Activated naive CD4-positive, alpha-beta T cell treated with Interleukin-2 at 50 U/mL for 16 hours (primary cell): ENCODE results near the gene KRTAP12-3.

Experiments
- DNase-seq: peaks from one replicate; pipeline ENCODE4 v3.0.0-alpha.2; 2020

The KRTAP12-3 gene

DNA sequence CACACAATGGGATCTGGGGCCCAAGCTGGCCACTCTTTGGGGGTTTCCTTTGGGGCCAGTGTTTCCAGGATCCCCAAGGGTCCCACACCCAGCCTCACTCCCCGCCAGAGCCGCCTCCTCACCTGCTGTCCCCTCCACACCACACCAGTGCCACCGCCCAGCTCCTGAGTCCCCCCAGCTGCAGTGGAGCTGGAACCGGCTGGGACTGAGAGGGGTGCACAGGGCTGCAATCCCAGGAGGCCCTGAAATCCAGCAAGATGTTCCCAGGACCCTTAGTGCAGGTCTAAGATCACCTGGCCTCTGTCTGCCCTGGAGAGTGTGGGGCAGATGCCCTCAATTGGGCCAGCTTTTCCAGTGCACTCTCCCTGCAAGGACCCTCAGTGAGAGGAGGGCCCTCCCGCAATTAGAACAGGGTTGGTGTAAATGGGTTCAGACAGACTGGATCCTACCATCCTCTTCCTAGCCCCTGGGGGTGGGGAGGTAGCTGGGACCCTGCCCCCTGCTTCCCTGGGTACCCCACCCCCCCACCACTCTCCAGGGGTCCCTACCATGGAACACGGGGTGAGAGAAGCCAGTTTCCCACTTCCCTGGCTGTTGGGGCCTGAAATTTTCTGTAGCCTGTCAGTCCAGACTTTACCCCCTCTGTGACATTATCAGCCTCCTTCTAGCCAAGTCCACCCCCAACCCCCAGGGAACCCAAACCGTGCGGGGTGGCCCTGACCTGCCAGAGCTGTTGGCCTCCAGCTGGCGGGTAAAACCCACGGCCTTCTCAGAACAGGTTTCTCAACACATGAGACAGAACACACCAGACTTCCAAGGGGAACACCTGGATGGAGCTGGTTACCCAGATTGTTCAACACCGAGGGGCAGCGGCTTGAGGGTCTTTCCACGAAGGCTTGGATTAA, 46.3 kb downstream of the KRTAP12-3 start:
- DNase-seq: no peak

DNA sequence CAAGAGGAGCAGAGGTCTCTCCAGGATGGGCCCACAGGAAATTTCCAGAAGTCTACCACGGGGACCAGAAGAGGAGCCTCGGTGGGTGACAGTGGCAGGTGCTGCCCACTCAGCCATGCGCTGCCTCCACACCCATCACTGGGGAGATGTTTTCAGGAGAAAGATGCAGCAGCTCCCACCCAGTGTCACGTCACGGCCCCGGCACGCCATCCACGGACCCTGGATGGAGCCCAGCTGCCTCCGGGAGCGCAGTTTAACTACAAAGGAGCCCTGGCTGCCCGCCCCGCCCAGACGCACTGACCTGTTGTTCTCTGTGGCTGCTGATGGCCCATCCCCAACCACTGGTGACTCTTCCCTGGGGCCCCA, 46.9 kb downstream of the KRTAP12-3 start:
- no peak for DNase-seq

DNA sequence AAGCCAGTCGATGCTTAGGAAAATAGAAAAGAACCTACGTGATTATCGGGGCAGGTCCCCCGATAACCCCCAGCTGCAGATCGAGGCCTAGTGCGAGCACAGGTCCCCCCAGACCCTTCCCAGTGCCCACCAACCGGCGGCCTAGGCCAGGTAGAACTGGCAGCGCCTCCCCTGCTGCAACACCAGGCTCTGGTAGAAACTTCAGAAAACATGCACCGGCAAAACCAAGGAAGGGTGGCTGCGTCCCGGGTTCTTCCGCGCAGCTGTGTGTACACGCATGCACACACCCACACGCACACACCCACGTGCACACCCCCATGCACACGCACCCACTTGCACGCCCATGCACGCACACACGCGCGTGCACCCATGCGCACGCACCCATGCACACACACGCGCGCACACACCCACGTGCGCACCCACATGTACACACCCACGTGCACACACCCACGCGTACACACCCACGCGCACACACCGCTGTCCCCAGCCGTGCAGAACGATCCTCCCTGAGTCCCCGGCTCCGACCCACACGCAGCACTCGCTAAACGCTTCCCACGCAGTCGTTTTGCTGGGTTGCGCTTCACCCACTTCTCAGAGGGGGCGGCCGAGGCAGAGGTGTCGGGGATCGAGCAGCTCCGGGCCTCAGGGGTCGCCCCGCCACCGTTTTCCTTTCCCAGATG, 48.4 kb downstream of the KRTAP12-3 start:
- no peak for DNase-seq

DNA sequence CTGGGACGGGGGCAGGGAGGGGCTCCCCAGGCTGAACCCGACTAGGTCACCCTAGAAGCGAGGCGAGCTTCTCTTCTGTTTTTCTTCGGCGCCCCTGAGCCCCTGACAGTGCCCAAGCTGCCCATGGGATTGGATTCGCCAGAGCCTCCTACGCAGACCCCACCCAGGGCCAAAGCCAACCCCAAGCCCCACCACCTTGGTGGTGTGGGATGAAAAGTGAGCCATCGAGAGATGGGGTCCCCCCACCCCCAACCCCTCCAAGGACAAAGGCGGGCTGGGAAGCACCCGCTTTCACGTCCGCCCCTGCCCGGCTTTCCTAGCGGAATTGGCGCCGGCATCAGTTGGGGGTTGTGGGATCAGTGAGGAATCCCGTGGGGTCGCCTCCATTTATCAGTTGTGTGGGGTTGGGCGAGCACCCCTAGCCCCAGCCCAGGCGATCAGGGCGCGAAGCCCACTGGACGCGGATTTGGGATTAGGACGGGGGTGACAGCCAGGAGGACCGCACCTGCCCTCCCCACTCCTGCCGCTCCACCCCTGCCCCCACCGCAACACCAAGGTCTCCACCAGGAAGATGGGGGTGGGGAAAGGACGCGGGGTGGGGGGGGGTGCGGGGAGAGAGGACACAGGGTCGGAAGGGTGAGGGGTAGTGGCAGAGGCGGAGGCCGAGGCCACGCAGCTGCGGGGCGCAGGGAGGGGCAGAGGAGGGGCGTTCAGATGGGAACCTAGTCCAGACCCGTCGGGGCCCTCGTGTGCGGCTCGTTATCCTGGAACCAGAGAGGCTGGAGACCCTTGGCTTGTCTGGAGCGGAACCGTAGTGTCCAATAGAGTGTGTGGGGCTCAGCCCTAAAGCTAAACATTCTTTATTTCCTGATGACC, 49.2 kb downstream of the KRTAP12-3 start:
- no peak for DNase-seq
